Esophagus muscularis mucosa (tissue), 4 donors: ENCODE data around the gene DNAH9. TPM values are rescaled to one million over a fixed set of nuclear protein-coding genes. Genes with fewer than 3 reads are reported as not detected.

Experiments used
- DNase-seq: peaks from one replicate; pipeline ENCODE4 v3.0.0-alpha.2; 2017; ENCODE audit errors: extremely low spot score
- H3K27ac ChIP-seq, 4 donors: fragments of 200-600 bp; sonication (generic); replicated peaks in 1 of 4; 1 replicate in 3 of 4; 2 replicates in 1 of 4; pipeline ENCODE4 v1.5.1; 2016 to 2019; ENCODE audit warnings: mild to moderate bottlenecking in 1 of 4
- H3K27me3 ChIP-seq, 4 donors: fragments of 200-600 bp; sonication (generic); one replicate each; pipeline versions ENCODE4 v1.5.1 to v1.6.0; 2016 to 2019
- H3K36me3 ChIP-seq, 4 donors: fragments of 200-600 bp; sonication (generic); one replicate each; pipeline ENCODE4 v1.5.1; 2016 to 2019
- H3K4me1 ChIP-seq, 4 donors: fragments of 200-600 bp; sonication (generic); one replicate each; pipeline ENCODE4 v1.5.1; 2016 to 2019
- H3K4me3 ChIP-seq, 4 donors: fragments of 200-600 bp; sonication (generic); 1 replicate in 2 of 4; 2 replicates in 2 of 4; pipeline ENCODE4 v1.5.1; 2016 to 2019; ENCODE audit warnings: mild to moderate bottlenecking in 4 of 4, moderate library complexity in 1 of 4
- H3K9me3 ChIP-seq, 4 donors: fragments of 200-600 bp; sonication (generic); 1 replicate in 3 of 4; 2 replicates in 1 of 4; pipeline ENCODE4 v1.5.1; 2016 to 2019
- CTCF ChIP-seq, 3 experiments: fragments of 200-600 bp in 2 of 3; fragments of 450-650 bp in 1 of 3; sonication (generic) in 2 of 3; IDR thresholded peaks; one replicate each; pipeline ENCODE4 v1.5.1; 2017 to 2019; ENCODE audit warnings: antibody characterized with exemption in 3 of 3, mild to moderate bottlenecking in 2 of 3, moderate library complexity in 1 of 3
- EP300 ChIP-seq: sonication (generic); formaldehyde crosslinking; IDR thresholded peaks from one replicate; pipeline ENCODE4 v1.6.1; 2017; ENCODE audit warnings: antibody characterized with exemption
- POLR2A ChIP-seq: fragments of 450-650 bp; IDR thresholded peaks from one replicate; pipeline ENCODE4 v1.6.1; 2017; ENCODE audit warnings: antibody characterized with exemption, moderate library complexity, mild to moderate bottlenecking, low read depth
- POLR2AphosphoS5 ChIP-seq, 2 donors: sonication (generic); formaldehyde crosslinking; IDR thresholded peaks; one replicate each; pipeline ENCODE4 v1.6.1; 2017; ENCODE audit warnings: antibody characterized with exemption in 2 of 2
- WGBS: methylation state at CpG from one replicate; pipeline ENCODE4 v1.1.5; 2018; 5-methylcytosine and 5-hydroxymethylcytosine counted together
- intact Hi-C: fragments of 100-400 bp; cut with DNase I; formaldehyde crosslinking; loops from one replicate; pipeline ENCODE4 v1.15.1; 2023
- total RNA-seq, 4 donors: library from RNA; depleted of rRNA; stranded (reverse); fragments of >200 nt; gene quantifications; one replicate each; pipeline versions ENCODE4 v1.1.0 to v1.2.1, GENCODE V29; 2016

The DNAH9 gene
- total RNA-seq, 4 donors from 2014 or later, result under 0.01 to 0.92 TPM; not detected in 2

- intact Hi-C loops, result no loop called here
- H3K27me3 ChIP-seq, result peaks cover 0 to 4% (median 0%) of the 10 kb centered on the region in 4 donors
- peak overlapping the region in 1 of 4 donors; percentile 15 for H3K4me3 ChIP-seq
- no peak overlapping the region for H3K27ac ChIP-seq
- no peaks in the 10 kb centered on the region for H3K9me3 ChIP-seq
- peak; percentile 74 for DNase-seq
- H3K36me3 ChIP-seq, result no peaks in the 10 kb centered on the region
- WGBS, result 30% methylated on average over 3 of the region's 3 CpGs
- no peak for TF ChIP-seq EP300
- TF ChIP-seq POLR2A, result no peak
- no peak for TF ChIP-seq POLR2AphosphoS5 (IDR thresholded peaks at IDR 0.05)
- TF ChIP-seq CTCF (IDR thresholded peaks at IDR 0.05), result no peak
- H3K4me1 ChIP-seq, result peaks cover 0 to 8% (median 0%) of the 10 kb centered on the region in 4 donors
These were observed 106.8 kb downstream of the DNAH9 start for GRCh38 chr17:11705111-11705510.

GRCh38 chr17:11707586-11707985 is 109.3 kb downstream of the DNAH9 start:
- no peak for TF ChIP-seq POLR2A
- TF ChIP-seq POLR2AphosphoS5 (IDR thresholded peaks at IDR 0.05), result no peak
- TF ChIP-seq EP300, result no peak
- no peak for TF ChIP-seq CTCF (IDR thresholded peaks at IDR 0.05)
- WGBS, result 74% methylated on average over 4 of the region's 4 CpGs
- intact Hi-C loops, result no loop called here

GRCh38 chr17:11712456-11712855 is 114.2 kb downstream of the DNAH9 start:
- H3K27me3 ChIP-seq, result no peaks in the 10 kb centered on the region
- 81% methylated on average over 3 of the region's 3 CpGs for WGBS
- intact Hi-C loops, result no loop called here
- no peaks in the 10 kb centered on the region for H3K9me3 ChIP-seq
- TF ChIP-seq EP300, result no peak
- no peak for TF ChIP-seq POLR2A
- TF ChIP-seq CTCF (IDR thresholded peaks at IDR 0.05), result no peak
- TF ChIP-seq POLR2AphosphoS5 (IDR thresholded peaks at IDR 0.05), result no peak
- H3K27ac ChIP-seq, result no peak overlapping the region
- no peaks in the 10 kb centered on the region for H3K36me3 ChIP-seq
- H3K4me1 ChIP-seq, result no peaks in the 10 kb centered on the region
- DNase-seq, result no peak
- no peak overlapping the region for H3K4me3 ChIP-seq

More at GRCh38 chr17:11707586-11707985, 109.3 kb downstream of the DNAH9 start:
- DNase-seq, result peak; percentile 57
- Histone ChIP-seq H3K36me3 (no peaks in the 10 kb centered on the region), H3K4me1 (peaks cover 0 to 8% (median 0%) of the 10 kb centered on the region in 4 donors), H3K9me3 (no peaks in the 10 kb centered on the region), H3K4me3 (no peak overlapping the region), H3K27ac (no peak overlapping the region), H3K27me3 (no peaks in the 10 kb centered on the region)

- Histone ChIP-seq H3K36me3 (no peaks in the 10 kb centered on the region), H3K9me3 (no peaks in the 10 kb centered on the region), H3K27ac (no peak overlapping the region), H3K4me3 (no peak overlapping the region), H3K4me1 (no peaks in the 10 kb centered on the region), H3K27me3 (no peaks in the 10 kb centered on the region)
- intact Hi-C loops, result no loop called here
- WGBS, result 77% methylated on average over 8 of the region's 11 CpGs
- TF ChIP-seq CTCF (IDR thresholded peaks at IDR 0.05) (no peak), POLR2A (no peak), EP300 (no peak), POLR2AphosphoS5 (IDR thresholded peaks at IDR 0.05) (no peak)
- peak; percentile 45 for DNase-seq
These were observed 120.9 kb downstream of the DNAH9 start for GRCh38 chr17:11719203-11719602.

GRCh38 chr17:11719856-11720255 is 121.6 kb downstream of the DNAH9 start:
- no peak for TF ChIP-seq POLR2A
- TF ChIP-seq CTCF (IDR thresholded peaks at IDR 0.05), result no peak
- no peak for TF ChIP-seq EP300
- no peak for TF ChIP-seq POLR2AphosphoS5 (IDR thresholded peaks at IDR 0.05)
- Histone ChIP-seq H3K27ac (no peak overlapping the region), H3K4me1 (no peaks in the 10 kb centered on the region), H3K4me3 (no peak overlapping the region), H3K9me3 (no peaks in the 10 kb centered on the region), H3K36me3 (no peaks in the 10 kb centered on the region), H3K27me3 (no peaks in the 10 kb centered on the region)
- peak; percentile 60 for DNase-seq
- intact Hi-C loops, result no loop called here
- 53% methylated on average over 6 of the region's 6 CpGs for WGBS
